Panc1 (cell line): ENCODE measurements around the gene SEPTIN8.

ENCODE experiments used
- POLR2AphosphoS5 ChIP-seq: IDR thresholded peaks from 2 replicates; pipeline ENCODE4 v1.6.1; 2012; ENCODE audit warnings: mild to moderate bottlenecking, low read depth, low read length, moderate library complexity
- TCF7L2 ChIP-seq: IDR thresholded peaks from 2 replicates; pipeline ENCODE4 v1.6.1; 2011; ENCODE audit warnings: mild to moderate bottlenecking, low read depth, low read length, inconsistent platforms
- TF ChIP-seq, protein P1 (sequence below): fragments of 450-650 bp; IDR thresholded peaks from 2 replicates; pipeline ENCODE4 v1.5.1; 2017; ENCODE audit warnings: mild to moderate bottlenecking
- TF ChIP-seq, protein P2 (sequence below), 2 experiments: IDR thresholded peaks; 2 replicates each; pipeline ENCODE4 v1.6.1; 2011 to 2012; ENCODE audit warnings: low read depth in 2 of 2, control low read depth in 1 of 2, low read length in 1 of 2, mild to moderate bottlenecking in 1 of 2, moderate library complexity in 1 of 2; ENCODE audit not compliant: insufficient read depth in 1 of 2

DNA sequence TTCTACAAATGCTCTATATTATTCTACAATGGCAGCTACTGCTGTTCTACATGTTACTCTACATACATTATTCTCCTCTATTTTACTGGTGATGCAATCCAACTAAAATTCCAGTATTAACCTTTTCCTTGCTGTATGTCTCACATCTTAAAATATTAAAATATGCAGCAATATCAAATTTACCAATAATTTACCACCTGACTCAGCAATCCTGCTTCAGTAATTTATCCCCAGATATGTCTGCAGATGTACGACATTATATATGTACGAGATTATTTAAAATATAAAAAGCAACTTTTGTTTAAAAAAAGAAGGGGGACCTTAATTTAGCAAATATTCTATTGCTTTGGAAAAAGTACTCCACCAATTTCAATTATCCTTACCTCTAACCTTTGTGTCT, 51.3 kb downstream of the SEPTIN8 start:
- TF ChIP-seq, protein P1, sequence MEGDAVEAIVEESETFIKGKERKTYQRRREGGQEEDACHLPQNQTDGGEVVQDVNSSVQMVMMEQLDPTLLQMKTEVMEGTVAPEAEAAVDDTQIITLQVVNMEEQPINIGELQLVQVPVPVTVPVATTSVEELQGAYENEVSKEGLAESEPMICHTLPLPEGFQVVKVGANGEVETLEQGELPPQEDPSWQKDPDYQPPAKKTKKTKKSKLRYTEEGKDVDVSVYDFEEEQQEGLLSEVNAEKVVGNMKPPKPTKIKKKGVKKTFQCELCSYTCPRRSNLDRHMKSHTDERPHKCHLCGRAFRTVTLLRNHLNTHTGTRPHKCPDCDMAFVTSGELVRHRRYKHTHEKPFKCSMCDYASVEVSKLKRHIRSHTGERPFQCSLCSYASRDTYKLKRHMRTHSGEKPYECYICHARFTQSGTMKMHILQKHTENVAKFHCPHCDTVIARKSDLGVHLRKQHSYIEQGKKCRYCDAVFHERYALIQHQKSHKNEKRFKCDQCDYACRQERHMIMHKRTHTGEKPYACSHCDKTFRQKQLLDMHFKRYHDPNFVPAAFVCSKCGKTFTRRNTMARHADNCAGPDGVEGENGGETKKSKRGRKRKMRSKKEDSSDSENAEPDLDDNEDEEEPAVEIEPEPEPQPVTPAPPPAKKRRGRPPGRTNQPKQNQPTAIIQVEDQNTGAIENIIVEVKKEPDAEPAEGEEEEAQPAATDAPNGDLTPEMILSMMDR: no peak
- no peak for TF ChIP-seq POLR2AphosphoS5
- TF ChIP-seq TCF7L2: no peak
- TF ChIP-seq, protein P2, sequence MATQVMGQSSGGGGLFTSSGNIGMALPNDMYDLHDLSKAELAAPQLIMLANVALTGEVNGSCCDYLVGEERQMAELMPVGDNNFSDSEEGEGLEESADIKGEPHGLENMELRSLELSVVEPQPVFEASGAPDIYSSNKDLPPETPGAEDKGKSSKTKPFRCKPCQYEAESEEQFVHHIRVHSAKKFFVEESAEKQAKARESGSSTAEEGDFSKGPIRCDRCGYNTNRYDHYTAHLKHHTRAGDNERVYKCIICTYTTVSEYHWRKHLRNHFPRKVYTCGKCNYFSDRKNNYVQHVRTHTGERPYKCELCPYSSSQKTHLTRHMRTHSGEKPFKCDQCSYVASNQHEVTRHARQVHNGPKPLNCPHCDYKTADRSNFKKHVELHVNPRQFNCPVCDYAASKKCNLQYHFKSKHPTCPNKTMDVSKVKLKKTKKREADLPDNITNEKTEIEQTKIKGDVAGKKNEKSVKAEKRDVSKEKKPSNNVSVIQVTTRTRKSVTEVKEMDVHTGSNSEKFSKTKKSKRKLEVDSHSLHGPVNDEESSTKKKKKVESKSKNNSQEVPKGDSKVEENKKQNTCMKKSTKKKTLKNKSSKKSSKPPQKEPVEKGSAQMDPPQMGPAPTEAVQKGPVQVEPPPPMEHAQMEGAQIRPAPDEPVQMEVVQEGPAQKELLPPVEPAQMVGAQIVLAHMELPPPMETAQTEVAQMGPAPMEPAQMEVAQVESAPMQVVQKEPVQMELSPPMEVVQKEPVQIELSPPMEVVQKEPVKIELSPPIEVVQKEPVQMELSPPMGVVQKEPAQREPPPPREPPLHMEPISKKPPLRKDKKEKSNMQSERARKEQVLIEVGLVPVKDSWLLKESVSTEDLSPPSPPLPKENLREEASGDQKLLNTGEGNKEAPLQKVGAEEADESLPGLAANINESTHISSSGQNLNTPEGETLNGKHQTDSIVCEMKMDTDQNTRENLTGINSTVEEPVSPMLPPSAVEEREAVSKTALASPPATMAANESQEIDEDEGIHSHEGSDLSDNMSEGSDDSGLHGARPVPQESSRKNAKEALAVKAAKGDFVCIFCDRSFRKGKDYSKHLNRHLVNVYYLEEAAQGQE (IDR thresholded peaks at IDR 0.05; ENCODE audit: insufficient read depth in 1 of 2, low read depth in 2 of 2, low read length in 1 of 2): no peak
